DMS79 (cell line): ENCODE data around the gene BTBD6.

Experiments
- DNase-seq: peaks from one replicate; lab custom pipeline; 2025; lab: John Stamatoyannopoulos, UW

The BTBD6 gene

GRCh38 chr14:105211086-105211757 lies 37.1 kb upstream of the BTBD6 start:
- no peak for DNase-seq

- DNase-seq, result no peak
Measured at GRCh38 chr14:105211758-105212089, 36.6 kb upstream of the BTBD6 start.

- DNase-seq, result peak; percentile 57
Measured at GRCh38 chr14:105212541-105213300, 35.6 kb upstream of the BTBD6 start.

- DNase-seq, result peak; percentile 51
Measured at GRCh38 chr14:105213361-105213760, 35.0 kb upstream of the BTBD6 start.

- no peak for DNase-seq
Measured at GRCh38 chr14:105214324-105214915, 33.9 kb upstream of the BTBD6 start.

- DNase-seq, result no peak
Measured at GRCh38 chr14:105215602-105216001, 32.7 kb upstream of the BTBD6 start.

GRCh38 chr14:105216490-105217247 lies 31.7 kb upstream of the BTBD6 start:
- DNase-seq, result no peak

GRCh38 chr14:105217774-105218173 lies 30.6 kb upstream of the BTBD6 start:
- no peak for DNase-seq

GRCh38 chr14:105218611-105219010 lies 29.7 kb upstream of the BTBD6 start:
- no peak for DNase-seq

- DNase-seq, result no peak
Measured at GRCh38 chr14:105219043-105219612, 29.2 kb upstream of the BTBD6 start.

- no peak for DNase-seq
Measured at GRCh38 chr14:105219753-105220152, 28.6 kb upstream of the BTBD6 start.

GRCh38 chr14:105220699-105221597 lies 27.4 kb upstream of the BTBD6 start:
- DNase-seq, result no peak

- DNase-seq, result no peak
Measured at GRCh38 chr14:105221598-105222178, 26.6 kb upstream of the BTBD6 start.

GRCh38 chr14:105223260-105223659 lies 25.1 kb upstream of the BTBD6 start:
- DNase-seq, result no peak

- DNase-seq, result no peak
Measured at GRCh38 chr14:105223770-105224544, 24.4 kb upstream of the BTBD6 start.

GRCh38 chr14:105224845-105225570 lies 23.3 kb upstream of the BTBD6 start:
- DNase-seq, result no peak

- no peak for DNase-seq
Measured at GRCh38 chr14:105226198-105226597, 22.1 kb upstream of the BTBD6 start.

- DNase-seq, result no peak
Measured at GRCh38 chr14:105227346-105227745, 21.0 kb upstream of the BTBD6 start.

- no peak for DNase-seq
Measured at GRCh38 chr14:105228562-105228961, 19.8 kb upstream of the BTBD6 start.
